OCI-LY3 (cell line): ENCODE measurements around the gene GFY.

ENCODE experiments used
- H2AFZ ChIP-seq: fragments of 200-600, 300-600 bp; shearing (Covaris generic); 2 replicates; pipeline ENCODE4 v1.6.0; 2014; ENCODE audit warnings: antibody characterized with exemption, low read depth, low read length
- H3K27ac ChIP-seq: fragments of 200-600, 300-600 bp; sonication (generic); 2 replicates; pipeline ENCODE4 v1.5.1; 2014; ENCODE audit warnings: mild to moderate bottlenecking, low read length, moderate library complexity, mixed read lengths
- H3K27me3 ChIP-seq: fragments of 200-600, 300-600 bp; sonication (generic); 2 replicates; pipeline ENCODE4 v1.6.1; 2014; ENCODE audit warnings: low read depth, low read length, mixed read lengths
- H3K36me3 ChIP-seq: fragments of 200-600, 300-600 bp; sonication (generic); replicated peaks from 2 replicates; pipeline ENCODE3; 2014; ENCODE audit warnings: low read depth, low read length, mixed read lengths
- H3K4me1 ChIP-seq: fragments of 300-600, 200-600 bp; sonication (generic); 2 replicates; pipeline ENCODE4 v1.6.1; 2014; ENCODE audit warnings: low read length, mixed read lengths
- H3K4me2 ChIP-seq: fragments of 200-600, 300-600 bp; sonication (generic); 2 replicates; pipeline ENCODE4 v1.6.1; 2014; ENCODE audit warnings: low read length, mixed read lengths
- H3K4me3 ChIP-seq: fragments of 300-600, 200-600 bp; sonication (generic); 2 replicates; pipeline ENCODE4 v1.5.1; 2014; ENCODE audit warnings: antibody characterized with exemption, mild to moderate bottlenecking, low read length, moderate library complexity
- H3K79me2 ChIP-seq: fragments of 300-600, 200-600 bp; shearing (Covaris generic); 2 replicates; pipeline ENCODE4 v1.6.1; 2014; ENCODE audit warnings: mild to moderate bottlenecking, low read length, mixed read lengths
- H3K9ac ChIP-seq: fragments of 300-600, 200-600 bp; shearing (Covaris generic); 2 replicates; pipeline ENCODE4 v1.6.0; 2014; ENCODE audit warnings: mild to moderate bottlenecking, low read length, moderate library complexity
- H3K9me3 ChIP-seq: fragments of 200-600, 300-600 bp; shearing (Covaris generic); 2 replicates; pipeline ENCODE4 v1.6.1; 2014; ENCODE audit warnings: low read length, mixed read lengths; ENCODE audit not compliant: insufficient read depth
- H4K20me1 ChIP-seq: fragments of 200-600, 300-600 bp; sonication (generic); 2 replicates; pipeline ENCODE4 v1.6.1; 2016; ENCODE audit warnings: low read length, mixed read lengths; ENCODE audit not compliant: insufficient read depth
- CTCF ChIP-seq: fragments of 200-600, 300-600 bp; sonication (generic); IDR thresholded peaks from 2 replicates; pipeline ENCODE4 v1.5.1; 2014; ENCODE audit warnings: antibody characterized with exemption, low read length, low read depth
- EZH2phosphoT487 ChIP-seq: fragments of 200-600 bp; shearing (Covaris generic); IDR thresholded peaks from 2 replicates; pipeline ENCODE4 v1.6.1; 2018; ENCODE audit warnings: antibody characterized with exemption, mixed run types, low read depth

GFY gene

GRCh38 chr19:49403404-49404187 lies 21.6 kb upstream of the GFY start:
- TF ChIP-seq CTCF = no peak
- TF ChIP-seq EZH2phosphoT487 = no peak
- Histone ChIP-seq H3K27me3 (no peaks in the 10 kb centered on the region), H3K9ac (no peak overlapping the region), H3K79me2 (no peaks in the 10 kb centered on the region), H2AFZ (no peak overlapping the region), H3K4me2 (no peak overlapping the region), H3K27ac (no peak overlapping the region), H3K36me3 (no peaks in the 10 kb centered on the region), H3K4me1 (peaks cover 25% of the 10 kb centered on the region), H3K4me3 (no peak overlapping the region), H4K20me1 (no peaks in the 10 kb centered on the region), H3K9me3 (no peaks in the 10 kb centered on the region)

- Histone ChIP-seq H3K27me3 (no peaks in the 10 kb centered on the region), H3K9ac (no peak overlapping the region), H3K4me1 (peaks cover 42% of the 10 kb centered on the region), H3K4me3 (no peak overlapping the region), H3K36me3 (no peaks in the 10 kb centered on the region), H4K20me1 (no peaks in the 10 kb centered on the region), H2AFZ (no peak overlapping the region), H3K4me2 (0 out of 2 replicates have a peak overlapping the region, but pooled peaks have one; percentile 24), H3K79me2 (no peaks in the 10 kb centered on the region), H3K27ac (no peak overlapping the region), H3K9me3 (no peaks in the 10 kb centered on the region)
- TF ChIP-seq CTCF (no peak), EZH2phosphoT487 (no peak)
Observed at GRCh38 chr19:49407079-49407478, 18.1 kb upstream of the GFY start.

- H3K4me2 ChIP-seq = peak overlapping the region; percentile 24
- no peaks in the 10 kb centered on the region for H3K27me3 ChIP-seq
- no peak overlapping the region for H3K9ac ChIP-seq
- H3K27ac ChIP-seq = no peak overlapping the region
- peaks cover 42% of the 10 kb centered on the region for H3K4me1 ChIP-seq
- H2AFZ ChIP-seq = no peak overlapping the region
- H4K20me1 ChIP-seq = no peaks in the 10 kb centered on the region
- H3K9me3 ChIP-seq = no peaks in the 10 kb centered on the region
- no peak overlapping the region for H3K4me3 ChIP-seq
- H3K79me2 ChIP-seq = no peaks in the 10 kb centered on the region
- no peak for TF ChIP-seq CTCF
- TF ChIP-seq EZH2phosphoT487 = no peak
- no peaks in the 10 kb centered on the region for H3K36me3 ChIP-seq
Observed at GRCh38 chr19:49407482-49408015, 17.6 kb upstream of the GFY start.

GRCh38 chr19:49408816-49409440 lies 16.3 kb upstream of the GFY start:
- H3K9ac ChIP-seq = peak overlapping the region; percentile 54; the same call in 1 of the 2 replicates
- peak overlapping the region; percentile 94 for H2AFZ ChIP-seq
- no peak for TF ChIP-seq CTCF
- no peak for TF ChIP-seq EZH2phosphoT487
- no peaks in the 10 kb centered on the region for H4K20me1 ChIP-seq
- no peaks in the 10 kb centered on the region for H3K27me3 ChIP-seq
- peak overlapping the region; percentile 60 for H3K4me3 ChIP-seq
- H3K27ac ChIP-seq = peak overlapping the region; percentile 43
- peak overlapping the region; percentile 69 for H3K4me2 ChIP-seq
- H3K36me3 ChIP-seq = no peaks in the 10 kb centered on the region
- no peaks in the 10 kb centered on the region for H3K9me3 ChIP-seq
- H3K4me1 ChIP-seq = peaks cover 42% of the 10 kb centered on the region
- no peaks in the 10 kb centered on the region for H3K79me2 ChIP-seq
